Fibroblast of lung (primary cell): ENCODE data around the gene CDC42SE2. TPM values are rescaled to one million over a fixed set of nuclear protein-coding genes. Genes with fewer than 3 reads are reported as not detected.
"Not testable (repeated sequence)": the region's sequence is repeated elsewhere in the genome, so short reads cannot be mapped to it uniquely, and the experiment has no call there.

Experiments
- DNase-seq, 2 donors: peaks; one replicate each; pipeline versions ENCODE4 v3.0.0 to v3.0.0-alpha.2; 2010; ENCODE audit warnings: low read depth in 2 of 2
- H2AFZ ChIP-seq: 2 replicates; pipeline ENCODE4 v1.5.1; 2012; ENCODE audit warnings: low read length, control low read depth, inconsistent platforms
- H3K27ac ChIP-seq: 2 replicates; pipeline ENCODE4 v1.5.1; 2011; ENCODE audit warnings: low read length, control low read depth; ENCODE audit not compliant: insufficient read depth
- H3K27me3 ChIP-seq: 2 replicates; pipeline ENCODE4 v1.5.1; 2011; ENCODE audit warnings: mild to moderate bottlenecking, low read length; ENCODE audit not compliant: control insufficient read depth, insufficient read depth
- H3K36me3 ChIP-seq: 2 replicates; pipeline ENCODE4 v1.5.1; 2011; ENCODE audit warnings: low read length; ENCODE audit not compliant: control insufficient read depth, insufficient read depth
- H3K4me1 ChIP-seq: 2 replicates; pipeline ENCODE4 v1.5.1; 2011; ENCODE audit warnings: low read length; ENCODE audit not compliant: control insufficient read depth, insufficient read depth; ENCODE audit errors: extremely low read depth
- H3K4me2 ChIP-seq: 2 replicates; pipeline ENCODE4 v1.5.1; 2011; ENCODE audit warnings: low read length, control low read depth; ENCODE audit not compliant: insufficient read depth; ENCODE audit errors: extremely low read depth
- H3K4me3 ChIP-seq, 4 experiments: fragments of 200-600 bp in 1 of 4; sonication (generic) in 1 of 4; replicated peaks in 1 of 4; 2 replicates each; pipeline ENCODE4 v1.5.1; 2011 to 2016; ENCODE audit warnings: low read length in 4 of 4, low read depth in 3 of 4, mild to moderate bottlenecking in 3 of 4, control low read depth in 2 of 4, inconsistent platforms in 1 of 4, mixed read lengths in 1 of 4; ENCODE audit not compliant: insufficient read depth in 1 of 4; ENCODE audit errors: control extremely low read depth in 1 of 4
- H3K79me2 ChIP-seq: 2 replicates; pipeline ENCODE4 v1.5.1; 2012; ENCODE audit warnings: mild to moderate bottlenecking, low read length, inconsistent platforms; ENCODE audit not compliant: control insufficient read depth, insufficient read depth
- H3K9ac ChIP-seq: 2 replicates; pipeline ENCODE4 v1.5.1; 2011; ENCODE audit warnings: mild to moderate bottlenecking, low read length, control low read depth; ENCODE audit not compliant: insufficient read depth
- H3K9me3 ChIP-seq: 2 replicates; pipeline ENCODE4 v1.5.1; 2012; ENCODE audit warnings: low read depth, low read length; ENCODE audit not compliant: control insufficient read depth, insufficient read depth
- H4K20me1 ChIP-seq: 2 replicates; pipeline ENCODE4 v1.5.1; 2011; ENCODE audit warnings: low read length; ENCODE audit not compliant: control insufficient read depth, insufficient read depth; ENCODE audit errors: extremely low read depth
- EZH2 ChIP-seq: IDR thresholded peaks from 2 replicates; pipeline ENCODE4 v1.5.1; 2012; ENCODE audit warnings: low read length, control low read depth, mild to moderate bottlenecking; ENCODE audit errors: missing control alignments
- polyA plus RNA-seq, 2 donors: library from polyadenylated mRNA; depleted of rRNA in 1 of 2; stranded (reverse) in 1 of 2; unstranded in 1 of 2; fragments of >200 nt; gene quantifications; 2 replicates each; pipeline ENCODE4 v1.2.1, GENCODE V29; 2011 to 2012; ENCODE audit warnings: missing spikeins in 1 of 2
- total RNA-seq: library from RNA; depleted of rRNA; stranded (reverse); fragments of >200 nt; gene quantifications from 2 replicates; pipeline ENCODE4 v1.2.1, GENCODE V29; 2014
- TF ChIP-seq, protein P1 (sequence below), 2 donors: IDR thresholded peaks in 1 of 2; conservative IDR thresholded peaks in 1 of 2; 1 replicate in 1 of 2; 2 replicates in 1 of 2; pipeline ENCODE4 v1.5.1; 2011 to 2012; ENCODE audit warnings: low read length in 2 of 2, control low read depth in 1 of 2, inconsistent platforms in 1 of 2, low read depth in 1 of 2, mild to moderate bottlenecking in 1 of 2

The CDC42SE2 gene
- total and polyA plus RNA-seq, 2 donors (not counting 1 experiment from before 2014, with no cell fraction given) = 26.1 to 26.5 TPM

DNA sequence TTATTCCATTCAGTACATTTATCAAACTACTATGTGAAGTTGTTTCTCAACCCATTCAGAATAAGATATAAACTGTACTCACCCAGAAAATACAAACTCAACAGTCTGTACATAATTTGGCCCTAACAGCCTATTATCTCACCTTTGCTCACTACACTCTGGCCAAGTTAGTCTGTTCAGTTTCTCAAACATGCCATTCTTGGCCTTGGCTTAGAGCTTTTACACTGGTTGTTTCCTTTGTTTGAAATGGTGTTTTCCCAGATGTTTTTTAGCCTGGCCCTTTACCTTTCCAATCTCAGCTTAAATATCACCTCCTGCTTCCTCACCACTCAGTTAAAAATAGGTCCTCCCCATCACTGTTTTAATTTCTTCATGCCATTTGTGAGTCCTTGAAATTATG lies 13.6 kb downstream of the CDC42SE2 start:
- Histone ChIP-seq H3K4me2 (no peak overlapping the region), H3K9ac (no peak overlapping the region), H3K4me3 (no peak overlapping the region), H2AFZ (no peak overlapping the region), H4K20me1 (no peaks in the 10 kb centered on the region), H3K4me1 (no peaks in the 10 kb centered on the region), H3K79me2 (peaks cover 29% of the 10 kb centered on the region), H3K9me3 (no peaks in the 10 kb centered on the region), H3K27me3 (no peaks in the 10 kb centered on the region), H3K36me3 (no peaks in the 10 kb centered on the region), H3K27ac (no peak overlapping the region)
- DNase-seq = no peak
- TF ChIP-seq EZH2 = no peak
- TF ChIP-seq, protein P1, sequence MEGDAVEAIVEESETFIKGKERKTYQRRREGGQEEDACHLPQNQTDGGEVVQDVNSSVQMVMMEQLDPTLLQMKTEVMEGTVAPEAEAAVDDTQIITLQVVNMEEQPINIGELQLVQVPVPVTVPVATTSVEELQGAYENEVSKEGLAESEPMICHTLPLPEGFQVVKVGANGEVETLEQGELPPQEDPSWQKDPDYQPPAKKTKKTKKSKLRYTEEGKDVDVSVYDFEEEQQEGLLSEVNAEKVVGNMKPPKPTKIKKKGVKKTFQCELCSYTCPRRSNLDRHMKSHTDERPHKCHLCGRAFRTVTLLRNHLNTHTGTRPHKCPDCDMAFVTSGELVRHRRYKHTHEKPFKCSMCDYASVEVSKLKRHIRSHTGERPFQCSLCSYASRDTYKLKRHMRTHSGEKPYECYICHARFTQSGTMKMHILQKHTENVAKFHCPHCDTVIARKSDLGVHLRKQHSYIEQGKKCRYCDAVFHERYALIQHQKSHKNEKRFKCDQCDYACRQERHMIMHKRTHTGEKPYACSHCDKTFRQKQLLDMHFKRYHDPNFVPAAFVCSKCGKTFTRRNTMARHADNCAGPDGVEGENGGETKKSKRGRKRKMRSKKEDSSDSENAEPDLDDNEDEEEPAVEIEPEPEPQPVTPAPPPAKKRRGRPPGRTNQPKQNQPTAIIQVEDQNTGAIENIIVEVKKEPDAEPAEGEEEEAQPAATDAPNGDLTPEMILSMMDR (conservative IDR thresholded peaks at IDR 0.05 in 1 of 2, IDR thresholded peaks at IDR 0.05 in 1 of 2; ENCODE audit: low read depth in 1 of 2, low read length in 2 of 2) = no peak

DNA sequence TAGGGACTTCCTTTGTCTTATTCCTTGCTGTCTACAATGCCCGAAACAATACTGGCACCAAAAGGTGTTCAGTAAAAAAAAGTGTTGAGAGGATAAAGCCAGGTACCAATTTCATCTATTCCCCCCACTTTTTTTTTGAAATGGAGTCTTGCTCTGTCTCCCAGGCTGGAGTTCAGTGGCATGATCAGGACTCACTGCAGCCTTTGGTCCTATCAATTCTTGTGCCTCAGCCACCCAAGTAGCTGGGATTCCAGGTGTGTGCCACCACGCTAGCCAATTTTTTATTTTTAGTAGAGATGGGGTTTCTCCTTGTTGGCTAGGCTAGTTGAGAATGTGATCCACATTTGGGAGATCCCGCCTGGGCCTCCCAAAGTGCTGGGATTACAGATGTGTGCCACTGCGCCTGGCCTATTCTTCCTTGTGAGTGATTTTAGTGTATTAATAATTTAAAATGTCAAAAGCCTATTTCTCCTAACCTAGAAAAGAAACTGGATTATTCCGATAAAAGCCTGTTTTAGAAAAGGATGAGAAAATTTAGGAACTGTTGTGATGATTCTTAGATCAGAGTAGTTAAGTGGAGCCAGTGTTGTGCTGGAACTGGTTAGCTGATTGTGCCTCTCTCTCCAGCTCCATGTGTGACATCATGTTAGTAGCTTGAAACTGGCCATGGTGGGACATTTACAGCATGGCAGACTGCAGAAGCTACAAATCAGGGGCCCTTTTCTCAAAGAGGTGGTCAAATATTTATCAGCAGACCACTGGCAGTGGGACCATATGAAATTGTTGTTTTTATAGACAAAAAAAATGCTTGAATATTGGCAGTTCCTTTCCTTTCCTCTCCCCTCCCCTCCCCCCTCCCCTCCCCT lies 14.3 kb downstream of the CDC42SE2 start:
- no peak overlapping the region for H3K9ac ChIP-seq
- H3K9me3 ChIP-seq = no peaks in the 10 kb centered on the region
- no peaks in the 10 kb centered on the region for H3K27me3 ChIP-seq
- H3K79me2 ChIP-seq = peaks cover 26% of the 10 kb centered on the region
- H3K4me3 ChIP-seq = no peak overlapping the region
- TF ChIP-seq, protein P1 (conservative IDR thresholded peaks at IDR 0.05 in 1 of 2, IDR thresholded peaks at IDR 0.05 in 1 of 2; ENCODE audit: low read depth in 1 of 2, low read length in 2 of 2) = no peak
- no peak for TF ChIP-seq EZH2
- H3K4me2 ChIP-seq = no peak overlapping the region
- no peaks in the 10 kb centered on the region for H3K4me1 ChIP-seq
- H4K20me1 ChIP-seq = no peaks in the 10 kb centered on the region
- H3K27ac ChIP-seq = no peak overlapping the region
- no peak overlapping the region for H2AFZ ChIP-seq
- DNase-seq = no peak
- H3K36me3 ChIP-seq = no peaks in the 10 kb centered on the region

DNA sequence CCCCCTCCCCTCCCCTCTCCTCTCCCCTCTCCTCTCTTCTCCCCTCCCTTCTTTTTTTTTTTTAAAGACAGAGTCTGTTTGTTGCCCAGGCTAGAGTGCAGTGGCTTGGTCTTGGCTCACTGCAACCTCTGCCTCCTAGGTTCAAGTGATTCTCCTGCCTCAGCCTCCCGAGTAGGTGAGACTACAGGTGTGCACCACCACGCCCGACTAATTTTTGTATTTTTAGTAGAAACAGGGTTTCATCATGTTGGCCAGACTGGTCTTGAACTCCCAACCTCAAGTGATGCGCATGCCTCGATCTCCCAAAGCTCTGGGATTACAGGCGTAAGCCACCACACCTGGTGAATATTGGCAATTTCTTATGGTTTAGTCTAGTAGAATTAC lies 14.9 kb downstream of the CDC42SE2 start:
- not testable (repeated sequence) for H3K4me1 ChIP-seq, H3K4me2 ChIP-seq, H3K4me3 ChIP-seq, H4K20me1 ChIP-seq, H3K27me3 ChIP-seq, H3K9me3 ChIP-seq, H3K9ac ChIP-seq, H3K27ac ChIP-seq, H2AFZ ChIP-seq, DNase-seq, H3K36me3 ChIP-seq
- peaks cover 29% of the 10 kb centered on the region for H3K79me2 ChIP-seq
